ENCODE measurements around the gene C1orf87. TPM values are rescaled to one million over a fixed set of nuclear protein-coding genes. Genes with fewer than 3 reads are reported as not detected.

Gene C1orf87
- total and polyA plus RNA-seq, 5 donors from 2014 or later: not detected

GRCh38 chr1:60055336-60055735 is 18.2 kb downstream of the C1orf87 start:
- H3K27ac Mint-ChIP-seq: no peak overlapping the region
- H3K4me3 Mint-ChIP-seq: no peak overlapping the region
- H3K4me1 Mint-ChIP-seq: no peaks in the 10 kb centered on the region
- ATAC-seq (ENCODE audit: low read depth in 2 of 2) (no peak), DNase-seq (no peak)
- Histone ChIP-seq H3K27me3 (ENCODE audit: control insufficient read depth, insufficient read depth, low read length) (no peaks in the 10 kb centered on the region), H3K4me1 (ENCODE audit: control insufficient read depth, insufficient read depth, low read length, poor library complexity, severe bottlenecking) (no peaks in the 10 kb centered on the region), H3K36me3 (ENCODE audit: control insufficient read depth, insufficient read depth, low read length) (no peaks in the 10 kb centered on the region), H3K9me3 (ENCODE audit: control insufficient read depth in 2 of 2, low read length in 2 of 2) (no peaks in the 10 kb centered on the region), H3K4me3 (ENCODE audit: low read depth, low read length) (no peak overlapping the region), H3K27ac (ENCODE audit: insufficient read depth, low read length, poor library complexity, severe bottlenecking) (no peak overlapping the region)
- H3K27me3 Mint-ChIP-seq: peaks cover 5% of the 10 kb centered on the region
- H3K9me3 Mint-ChIP-seq: peaks cover 0 to 8% (median 2%) of the 10 kb centered on the region in 7 donors
- H3K36me3 Mint-ChIP-seq: no peaks in the 10 kb centered on the region

- ATAC-seq (ENCODE audit: low read depth in 2 of 2) (no peak), DNase-seq (no peak)
- Histone ChIP-seq H3K9me3 (ENCODE audit: control insufficient read depth in 2 of 2, low read length in 2 of 2) (peaks cover 0 to 1% of the 10 kb centered on the region in 2 experiments), H3K27me3 (ENCODE audit: control insufficient read depth, insufficient read depth, low read length) (no peaks in the 10 kb centered on the region), H3K4me1 (ENCODE audit: control insufficient read depth, insufficient read depth, low read length, poor library complexity, severe bottlenecking) (no peaks in the 10 kb centered on the region), H3K27ac (ENCODE audit: insufficient read depth, low read length, poor library complexity, severe bottlenecking) (no peak overlapping the region), H3K4me3 (ENCODE audit: low read depth, low read length) (no peak overlapping the region), H3K36me3 (ENCODE audit: control insufficient read depth, insufficient read depth, low read length) (no peaks in the 10 kb centered on the region)
- H3K36me3 Mint-ChIP-seq: no peaks in the 10 kb centered on the region
- no peaks in the 10 kb centered on the region for H3K4me1 Mint-ChIP-seq
- H3K9me3 Mint-ChIP-seq: peaks cover 0 to 10% (median 3%) of the 10 kb centered on the region in 7 donors
- no peak overlapping the region for H3K27ac Mint-ChIP-seq
- H3K4me3 Mint-ChIP-seq: no peak overlapping the region
- H3K27me3 Mint-ChIP-seq: peaks cover 5% of the 10 kb centered on the region
Observed at GRCh38 chr1:60054374-60054773, 19.2 kb downstream of the C1orf87 start.

- DNase-seq: no peak
- ATAC-seq (ENCODE audit: low read depth in 2 of 2): no peak
- no peak overlapping the region for H3K4me3 ChIP-seq (ENCODE audit: low read depth, low read length)
- peaks cover 4% of the 10 kb centered on the region in 2 experiments for H3K9me3 ChIP-seq (ENCODE audit: control insufficient read depth in 2 of 2, low read length in 2 of 2)
- Mint-ChIP-seq H3K4me3 (no peak overlapping the region), H3K27ac (no peak overlapping the region), H3K27me3 (peaks cover 5% of the 10 kb centered on the region), H3K9me3 (peaks cover 0 to 14% (median 4%) of the 10 kb centered on the region in 7 donors), H3K36me3 (no peaks in the 10 kb centered on the region), H3K4me1 (no peaks in the 10 kb centered on the region)
- H3K36me3 ChIP-seq (ENCODE audit: control insufficient read depth, insufficient read depth, low read length): no peaks in the 10 kb centered on the region
- H3K27me3 ChIP-seq (ENCODE audit: control insufficient read depth, insufficient read depth, low read length): no peaks in the 10 kb centered on the region
- H3K4me1 ChIP-seq (ENCODE audit: control insufficient read depth, insufficient read depth, low read length, poor library complexity, severe bottlenecking): no peaks in the 10 kb centered on the region
- H3K27ac ChIP-seq (ENCODE audit: insufficient read depth, low read length, poor library complexity, severe bottlenecking): no peak overlapping the region
Observed at GRCh38 chr1:60052601-60053000, 21.0 kb downstream of the C1orf87 start.

GRCh38 chr1:60051191-60051590 is 22.4 kb downstream of the C1orf87 start:
- no peaks in the 10 kb centered on the region for H3K4me1 Mint-ChIP-seq
- no peak overlapping the region for H3K4me3 ChIP-seq (ENCODE audit: low read depth, low read length)
- no peak overlapping the region for H3K4me3 Mint-ChIP-seq
- no peak for ATAC-seq (ENCODE audit: low read depth in 2 of 2)
- no peaks in the 10 kb centered on the region for H3K4me1 ChIP-seq (ENCODE audit: control insufficient read depth, insufficient read depth, low read length, poor library complexity, severe bottlenecking)
- DNase-seq: no peak
- H3K27me3 ChIP-seq (ENCODE audit: control insufficient read depth, insufficient read depth, low read length): no peaks in the 10 kb centered on the region
- peaks cover 4% of the 10 kb centered on the region in 2 experiments for H3K9me3 ChIP-seq (ENCODE audit: control insufficient read depth in 2 of 2, low read length in 2 of 2)
- H3K9me3 Mint-ChIP-seq: peaks cover 0 to 14% (median 4%) of the 10 kb centered on the region in 7 donors
- H3K27ac ChIP-seq (ENCODE audit: insufficient read depth, low read length, poor library complexity, severe bottlenecking): no peak overlapping the region
- peaks cover 5% of the 10 kb centered on the region for H3K27me3 Mint-ChIP-seq
- H3K27ac Mint-ChIP-seq: no peak overlapping the region
- H3K36me3 ChIP-seq (ENCODE audit: control insufficient read depth, insufficient read depth, low read length): no peaks in the 10 kb centered on the region
- no peaks in the 10 kb centered on the region for H3K36me3 Mint-ChIP-seq

- H3K9me3 Mint-ChIP-seq: peaks cover 0 to 14% (median 3%) of the 10 kb centered on the region in 7 donors
Observed at GRCh38 chr1:60049188-60049587, 24.4 kb downstream of the C1orf87 start.

GRCh38 chr1:60044881-60045280 is 28.7 kb downstream of the C1orf87 start:
- H3K36me3 Mint-ChIP-seq: no peaks in the 10 kb centered on the region
- H3K27me3 ChIP-seq (ENCODE audit: control insufficient read depth, insufficient read depth, low read length): no peaks in the 10 kb centered on the region
- H3K4me3 ChIP-seq (ENCODE audit: low read depth, low read length): no peak overlapping the region
- no peak overlapping the region for H3K27ac ChIP-seq (ENCODE audit: insufficient read depth, low read length, poor library complexity, severe bottlenecking)
- no peak overlapping the region for H3K27ac Mint-ChIP-seq
- H3K4me1 ChIP-seq (ENCODE audit: control insufficient read depth, insufficient read depth, low read length, poor library complexity, severe bottlenecking): no peaks in the 10 kb centered on the region
- H3K4me3 Mint-ChIP-seq: no peak overlapping the region
- ATAC-seq (ENCODE audit: low read depth in 2 of 2) (no peak), DNase-seq (no peak)
- no peaks in the 10 kb centered on the region for H3K4me1 Mint-ChIP-seq
- H3K9me3 Mint-ChIP-seq: peaks cover 0 to 6% (median 2%) of the 10 kb centered on the region in 7 donors
- peaks cover 4% of the 10 kb centered on the region in 2 experiments for H3K9me3 ChIP-seq (ENCODE audit: control insufficient read depth in 2 of 2, low read length in 2 of 2)
- H3K36me3 ChIP-seq (ENCODE audit: control insufficient read depth, insufficient read depth, low read length): no peaks in the 10 kb centered on the region
- H3K27me3 Mint-ChIP-seq: no peaks in the 10 kb centered on the region

More at GRCh38 chr1:60049188-60049587, 24.4 kb downstream of the C1orf87 start:
- Mint-ChIP-seq H3K27ac (no peak overlapping the region), H3K27me3 (peaks cover 5% of the 10 kb centered on the region), H3K36me3 (no peaks in the 10 kb centered on the region), H3K4me1 (no peaks in the 10 kb centered on the region), H3K4me3 (no peak overlapping the region)
- H3K27me3 ChIP-seq (ENCODE audit: control insufficient read depth, insufficient read depth, low read length): no peaks in the 10 kb centered on the region
- ATAC-seq (ENCODE audit: low read depth in 2 of 2) (no peak), DNase-seq (no peak)
- H3K9me3 ChIP-seq (ENCODE audit: control insufficient read depth in 2 of 2, low read length in 2 of 2): peaks cover 4% of the 10 kb centered on the region in 2 experiments
- no peak overlapping the region for H3K27ac ChIP-seq (ENCODE audit: insufficient read depth, low read length, poor library complexity, severe bottlenecking)
- no peak overlapping the region for H3K4me3 ChIP-seq (ENCODE audit: low read depth, low read length)
- H3K4me1 ChIP-seq (ENCODE audit: control insufficient read depth, insufficient read depth, low read length, poor library complexity, severe bottlenecking): no peaks in the 10 kb centered on the region
- H3K36me3 ChIP-seq (ENCODE audit: control insufficient read depth, insufficient read depth, low read length): no peaks in the 10 kb centered on the region

- Mint-ChIP-seq H3K4me1 (no peaks in the 10 kb centered on the region), H3K27me3 (no peaks in the 10 kb centered on the region), H3K9me3 (no peaks in the 10 kb centered on the region), H3K4me3 (no peak overlapping the region), H3K27ac (no peak overlapping the region), H3K36me3 (no peaks in the 10 kb centered on the region)
- no peaks in the 10 kb centered on the region for H3K27me3 ChIP-seq (ENCODE audit: control insufficient read depth, insufficient read depth, low read length)
- H3K36me3 ChIP-seq (ENCODE audit: control insufficient read depth, insufficient read depth, low read length): no peaks in the 10 kb centered on the region
- DNase-seq: no peak
- no peaks in the 10 kb centered on the region for H3K9me3 ChIP-seq (ENCODE audit: control insufficient read depth in 2 of 2, low read length in 2 of 2)
- H3K27ac ChIP-seq (ENCODE audit: insufficient read depth, low read length, poor library complexity, severe bottlenecking): no peak overlapping the region
- H3K4me1 ChIP-seq (ENCODE audit: control insufficient read depth, insufficient read depth, low read length, poor library complexity, severe bottlenecking): no peaks in the 10 kb centered on the region
- ATAC-seq (ENCODE audit: low read depth in 2 of 2): no peak
- H3K4me3 ChIP-seq (ENCODE audit: low read depth, low read length): no peak overlapping the region
Observed at GRCh38 chr1:60041783-60042182, 31.8 kb downstream of the C1orf87 start.

- ATAC-seq (ENCODE audit: low read depth in 2 of 2): no peak
- Histone ChIP-seq H3K4me3 (ENCODE audit: low read depth, low read length) (no peak overlapping the region), H3K4me1 (ENCODE audit: control insufficient read depth, insufficient read depth, low read length, poor library complexity, severe bottlenecking) (no peaks in the 10 kb centered on the region), H3K27ac (ENCODE audit: insufficient read depth, low read length, poor library complexity, severe bottlenecking) (no peak overlapping the region), H3K9me3 (ENCODE audit: control insufficient read depth in 2 of 2, low read length in 2 of 2) (no peaks in the 10 kb centered on the region), H3K36me3 (ENCODE audit: control insufficient read depth, insufficient read depth, low read length) (no peaks in the 10 kb centered on the region), H3K27me3 (ENCODE audit: control insufficient read depth, insufficient read depth, low read length) (no peaks in the 10 kb centered on the region)
- no peaks in the 10 kb centered on the region for H3K27me3 Mint-ChIP-seq
- no peak overlapping the region for H3K4me3 Mint-ChIP-seq
- H3K27ac Mint-ChIP-seq: peak overlapping the region in 1 of 3 donors; percentile 39
- no peaks in the 10 kb centered on the region for H3K4me1 Mint-ChIP-seq
- DNase-seq: no peak
- no peaks in the 10 kb centered on the region for H3K36me3 Mint-ChIP-seq
- no peaks in the 10 kb centered on the region for H3K9me3 Mint-ChIP-seq
Observed at GRCh38 chr1:60037669-60038068, 35.9 kb downstream of the C1orf87 start.
